ENCODE data around the gene NMT1. TPM values are rescaled to one million over a fixed set of nuclear protein-coding genes. Genes with fewer than 3 reads are reported as not detected.

Gene NMT1
- total RNA-seq (100 to 1,000 TPM in 1 of 2 donors, 10 to 100 TPM in 1; 56.9 to 120 TPM), polyA plus RNA-seq (10 to 100 TPM; 37.7 to 41.0 TPM)
- long read RNA-seq, donor 1, full-length matches to known transcripts = 8 of 26 reads
- long read RNA-seq, donor 1, partial matches to known transcripts = 18 of 26 reads
- long read RNA-seq, donor 1, other reads (novel, unspliced or antisense) = 0 of 26 reads
- long read RNA-seq, donor 2, partial matches to known transcripts = 11 of 11 reads
- long read RNA-seq, donor 2, other reads (novel, unspliced or antisense) = 0 of 11 reads
- long read RNA-seq, donor 3, full-length matches to known transcripts = 3 of 9 reads
- long read RNA-seq, donor 3, partial matches to known transcripts = 6 of 9 reads
- long read RNA-seq, donor 3, other reads (novel, unspliced or antisense) = 0 of 9 reads
- long read RNA-seq, donor 4, full-length matches to known transcripts = 3 of 3 reads
- long read RNA-seq, donor 4, partial matches to known transcripts = 0 of 3 reads
- long read RNA-seq, donor 4, other reads (novel, unspliced or antisense) = 0 of 3 reads
- long read RNA-seq, donor 5, full-length matches to known transcripts = 10 of 54 reads
- long read RNA-seq, donor 5, partial matches to known transcripts = 34 of 54 reads
- long read RNA-seq, donor 5, other reads (novel, unspliced or antisense) = 10 of 54 reads

DNA sequence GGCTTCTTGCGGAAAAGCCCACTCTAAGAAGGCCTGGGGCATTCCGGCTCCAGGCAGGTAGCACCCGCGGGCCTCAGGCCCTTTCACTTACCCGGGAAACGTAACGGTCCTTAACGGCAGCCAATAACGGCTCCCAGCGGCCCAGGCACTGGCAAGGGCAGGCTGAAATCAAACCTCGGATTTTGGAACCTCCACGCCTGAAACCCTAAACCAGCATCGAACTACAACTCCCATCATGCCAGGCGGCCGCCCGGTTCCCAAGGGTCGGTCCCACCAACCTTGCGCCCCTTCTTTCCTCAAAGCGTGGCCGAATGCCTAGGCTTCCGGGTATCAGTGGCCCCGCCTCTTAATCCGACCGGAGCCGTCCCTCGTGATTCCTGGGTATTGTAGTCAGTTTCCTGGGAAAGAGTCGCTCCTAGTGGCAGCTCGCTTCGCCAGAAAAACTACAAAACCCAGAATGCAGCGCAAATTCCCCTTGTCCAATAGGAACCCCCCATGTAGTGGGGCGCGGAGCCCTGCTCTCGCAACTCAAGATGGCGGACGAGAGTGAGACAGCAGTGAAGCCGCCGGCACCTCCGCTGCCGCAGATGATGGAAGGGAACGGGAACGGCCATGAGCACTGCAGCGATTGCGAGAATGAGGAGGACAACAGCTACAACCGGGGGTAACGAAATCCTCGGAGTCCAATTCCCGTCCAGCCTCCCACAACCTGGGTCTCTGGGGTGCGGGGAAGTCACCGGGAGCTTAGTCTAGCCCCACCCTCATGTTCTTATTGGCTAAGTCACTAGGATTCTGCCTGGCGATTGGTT is at the start of gene NMT1:
Gene NMT1 (plus strand): TSS at position 521 of the 809 bp plus-strand sequence. CDS start 13 bp downstream, at position 534.
- no peaks in the 10 kb centered on the region for H3K27me3 ChIP-seq (ENCODE audit: control insufficient read depth in 3 of 3, insufficient read depth in 3 of 3, low read length in 2 of 3)
- peaks cover 0 to 7% (median 2%) of the 10 kb centered on the region in 4 donors for H3K36me3 ChIP-seq (ENCODE audit: control insufficient read depth in 4 of 4, insufficient read depth in 4 of 4, low read length in 4 of 4)
- H3K9ac ChIP-seq (ENCODE audit: insufficient read depth in 1 of 2, low read length in 2 of 2) = peak within 1 kb of the TSS; percentile 78 to 98
- peaks cover 5 to 20% (median 9%) of the 10 kb centered on the region in 5 donors for H3K4me1 ChIP-seq (ENCODE audit: control insufficient read depth in 5 of 5, insufficient read depth in 5 of 5, low read length in 5 of 5)
- H3K27ac ChIP-seq (ENCODE audit: low read depth in 1 of 2, low read length in 1 of 2) = peak within 1 kb of the TSS; percentile 93 to 96
- WGBS, 2 donors = 0% methylated on average over 50 of the region's 50 CpGs
- ATAC-seq (ENCODE audit: insufficient read depth, low FRiP score) (peak; percentile 98), DNase-seq (peak; percentile 99 to 100 (median 100))
- peak within 1 kb of the TSS; percentile 96 for H3K4me3 ChIP-seq
- no peaks in the 10 kb centered on the region for H3K9me3 ChIP-seq (ENCODE audit: control insufficient read depth in 4 of 4, insufficient read depth in 3 of 4, low read length in 3 of 4)
- TF ChIP-seq, protein P1, sequence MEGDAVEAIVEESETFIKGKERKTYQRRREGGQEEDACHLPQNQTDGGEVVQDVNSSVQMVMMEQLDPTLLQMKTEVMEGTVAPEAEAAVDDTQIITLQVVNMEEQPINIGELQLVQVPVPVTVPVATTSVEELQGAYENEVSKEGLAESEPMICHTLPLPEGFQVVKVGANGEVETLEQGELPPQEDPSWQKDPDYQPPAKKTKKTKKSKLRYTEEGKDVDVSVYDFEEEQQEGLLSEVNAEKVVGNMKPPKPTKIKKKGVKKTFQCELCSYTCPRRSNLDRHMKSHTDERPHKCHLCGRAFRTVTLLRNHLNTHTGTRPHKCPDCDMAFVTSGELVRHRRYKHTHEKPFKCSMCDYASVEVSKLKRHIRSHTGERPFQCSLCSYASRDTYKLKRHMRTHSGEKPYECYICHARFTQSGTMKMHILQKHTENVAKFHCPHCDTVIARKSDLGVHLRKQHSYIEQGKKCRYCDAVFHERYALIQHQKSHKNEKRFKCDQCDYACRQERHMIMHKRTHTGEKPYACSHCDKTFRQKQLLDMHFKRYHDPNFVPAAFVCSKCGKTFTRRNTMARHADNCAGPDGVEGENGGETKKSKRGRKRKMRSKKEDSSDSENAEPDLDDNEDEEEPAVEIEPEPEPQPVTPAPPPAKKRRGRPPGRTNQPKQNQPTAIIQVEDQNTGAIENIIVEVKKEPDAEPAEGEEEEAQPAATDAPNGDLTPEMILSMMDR (IDR thresholded peaks at IDR 0.05; ENCODE audit: control extremely low read depth, extremely low read depth) = no peak

DNA sequence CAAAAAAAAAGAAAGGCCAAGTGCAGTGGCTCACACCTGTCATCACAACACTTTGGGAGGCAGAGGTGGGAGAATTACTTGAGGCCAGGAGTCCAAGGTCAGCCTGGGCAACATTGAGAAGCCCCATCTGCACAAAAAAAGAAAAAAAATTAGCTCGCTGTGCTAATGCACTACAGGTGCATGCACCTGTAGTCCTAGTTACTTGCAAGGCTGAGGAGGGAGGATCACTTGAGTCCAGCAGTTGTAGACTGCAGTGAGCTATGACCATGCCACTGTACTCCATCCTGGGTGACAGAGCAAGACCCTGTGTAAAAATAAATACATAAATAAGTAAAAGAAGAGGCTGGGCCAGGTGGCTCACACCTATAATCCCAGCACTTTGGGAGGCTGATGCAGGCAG is 49.4 kb upstream of the NMT1 start:
- DNase-seq (no peak), ATAC-seq (ENCODE audit: insufficient read depth, low FRiP score) (no peak)
- no peak overlapping the region for H3K27ac ChIP-seq (ENCODE audit: low read depth in 1 of 2, low read length in 1 of 2)
- TF ChIP-seq, protein P1 (IDR thresholded peaks at IDR 0.05; ENCODE audit: control extremely low read depth, extremely low read depth) = no peak
- H3K27me3 ChIP-seq (ENCODE audit: control insufficient read depth in 3 of 3, insufficient read depth in 3 of 3, low read length in 2 of 3) = no peaks in the 10 kb centered on the region
- H3K9ac ChIP-seq (ENCODE audit: insufficient read depth in 1 of 2, low read length in 2 of 2) = no peak overlapping the region
- no peaks in the 10 kb centered on the region for H3K9me3 ChIP-seq (ENCODE audit: control insufficient read depth in 4 of 4, insufficient read depth in 3 of 4, low read length in 3 of 4)
- H3K4me1 ChIP-seq (ENCODE audit: control insufficient read depth in 5 of 5, insufficient read depth in 5 of 5, low read length in 5 of 5) = peaks cover 0 to 15% (median 0%) of the 10 kb centered on the region in 5 donors
- H3K4me3 ChIP-seq = no peak overlapping the region
- WGBS, 2 donors = 83 to 93% methylated on average over 1 of the region's 1 CpG
- no peaks in the 10 kb centered on the region for H3K36me3 ChIP-seq (ENCODE audit: control insufficient read depth in 4 of 4, insufficient read depth in 4 of 4, low read length in 4 of 4)

DNA sequence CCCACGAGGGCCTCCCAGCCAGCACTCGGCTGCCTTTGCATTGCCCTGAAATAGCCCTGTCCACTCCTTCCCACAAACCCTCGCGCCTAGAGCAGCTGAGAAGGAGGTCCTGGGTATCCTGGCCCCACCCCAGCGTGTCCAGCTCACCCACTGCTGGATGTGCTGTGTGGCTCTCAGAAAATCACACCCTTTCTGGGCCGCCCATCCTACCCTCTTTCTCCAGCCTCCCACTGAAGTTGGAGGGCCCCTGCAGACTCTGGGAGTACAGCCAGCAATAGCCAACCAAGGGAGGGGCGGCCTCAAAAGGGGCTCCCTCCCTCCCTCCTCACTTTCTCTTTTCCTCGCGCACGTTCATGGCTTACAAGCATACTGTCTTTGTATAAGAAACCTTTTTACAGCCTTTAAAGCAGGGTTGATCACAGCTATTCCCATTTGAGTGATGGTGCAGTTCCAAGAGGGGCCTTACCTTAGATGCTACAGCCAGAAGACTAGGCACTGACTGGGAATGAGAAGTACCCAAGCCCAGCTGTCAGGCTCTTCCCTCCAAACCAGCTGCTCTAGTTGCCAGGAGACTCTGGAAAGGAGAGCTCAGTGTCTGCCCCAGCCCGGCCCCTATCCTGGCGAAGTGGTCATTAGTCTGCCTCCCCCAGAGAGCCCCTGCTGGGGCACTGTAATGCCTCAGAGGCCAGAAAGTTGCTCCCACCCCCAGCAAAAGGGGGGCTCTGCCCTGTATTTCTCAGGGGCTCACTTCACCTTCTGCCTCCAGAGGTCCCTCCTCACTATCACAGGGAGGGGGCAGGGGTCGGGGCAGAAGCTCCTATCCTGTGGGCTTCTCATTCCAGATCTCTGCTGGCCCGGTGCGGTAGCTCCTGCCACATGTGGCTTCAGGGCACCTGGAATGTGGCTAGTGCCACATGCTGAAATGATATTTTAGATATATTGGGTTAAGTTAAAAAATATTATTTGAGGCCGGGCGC is 47.8 kb upstream of the NMT1 start:
- H3K27me3 ChIP-seq (ENCODE audit: control insufficient read depth in 3 of 3, insufficient read depth in 3 of 3, low read length in 2 of 3) = peaks cover 0 to 2% (median 0%) of the 10 kb centered on the region in 3 donors
- WGBS, 2 donors = 76 to 79% methylated on average over 17 of the region's 17 CpGs
- DNase-seq = peak; percentile 50 to 71 (median 60)
- ATAC-seq (ENCODE audit: insufficient read depth, low FRiP score) = no peak
- no peaks in the 10 kb centered on the region for H3K9me3 ChIP-seq (ENCODE audit: control insufficient read depth in 4 of 4, insufficient read depth in 3 of 4, low read length in 3 of 4)
- H3K4me3 ChIP-seq = no peak overlapping the region
- TF ChIP-seq, protein P1 (IDR thresholded peaks at IDR 0.05; ENCODE audit: control extremely low read depth, extremely low read depth) = no peak
- H3K27ac ChIP-seq (ENCODE audit: low read depth in 1 of 2, low read length in 1 of 2) = no peak overlapping the region
- no peaks in the 10 kb centered on the region for H3K36me3 ChIP-seq (ENCODE audit: control insufficient read depth in 4 of 4, insufficient read depth in 4 of 4, low read length in 4 of 4)
- H3K9ac ChIP-seq (ENCODE audit: insufficient read depth in 1 of 2, low read length in 2 of 2) = no peak overlapping the region
- peaks cover 0 to 19% (median under 1%) of the 10 kb centered on the region in 5 donors for H3K4me1 ChIP-seq (ENCODE audit: control insufficient read depth in 5 of 5, insufficient read depth in 5 of 5, low read length in 5 of 5)

Measured in lung (tissue), 16 donors.